Measurements from ENCODE around the gene OTULINL.

- no peak for TF ChIP-seq CREB5 (CRISPR knock-in tag; IDR thresholded peaks at IDR 0.05; ENCODE audit: low read depth)
- TF ChIP-seq ZNF70 (CRISPR knock-in tag; IDR thresholded peaks at IDR 0.05): no peak
- no peak for TF ChIP-seq ARNTL (CRISPR knock-in tag; IDR thresholded peaks at IDR 0.05; ENCODE audit: borderline replicate concordance, low read depth)
- TF ChIP-seq POU6F1 (CRISPR knock-in tag; IDR thresholded peaks at IDR 0.05; ENCODE audit: borderline replicate concordance, low read depth): no peak
- TF ChIP-seq PPARA (CRISPR knock-in tag; IDR thresholded peaks at IDR 0.05; ENCODE audit: borderline replicate concordance): no peak
- no peak for TF ChIP-seq RARB (CRISPR knock-in tag; IDR thresholded peaks at IDR 0.05)
- no peak for TF ChIP-seq ZFP3 (CRISPR knock-in tag; IDR thresholded peaks at IDR 0.05)
- no peak for TF ChIP-seq TOX (CRISPR knock-in tag; IDR thresholded peaks at IDR 0.05; ENCODE audit: borderline replicate concordance)
- no peak for TF ChIP-seq OSR1 (CRISPR knock-in tag; IDR thresholded peaks at IDR 0.05)
- TF ChIP-seq CSDC2 (CRISPR knock-in tag; IDR thresholded peaks at IDR 0.05): no peak
- TF ChIP-seq, protein P1, sequence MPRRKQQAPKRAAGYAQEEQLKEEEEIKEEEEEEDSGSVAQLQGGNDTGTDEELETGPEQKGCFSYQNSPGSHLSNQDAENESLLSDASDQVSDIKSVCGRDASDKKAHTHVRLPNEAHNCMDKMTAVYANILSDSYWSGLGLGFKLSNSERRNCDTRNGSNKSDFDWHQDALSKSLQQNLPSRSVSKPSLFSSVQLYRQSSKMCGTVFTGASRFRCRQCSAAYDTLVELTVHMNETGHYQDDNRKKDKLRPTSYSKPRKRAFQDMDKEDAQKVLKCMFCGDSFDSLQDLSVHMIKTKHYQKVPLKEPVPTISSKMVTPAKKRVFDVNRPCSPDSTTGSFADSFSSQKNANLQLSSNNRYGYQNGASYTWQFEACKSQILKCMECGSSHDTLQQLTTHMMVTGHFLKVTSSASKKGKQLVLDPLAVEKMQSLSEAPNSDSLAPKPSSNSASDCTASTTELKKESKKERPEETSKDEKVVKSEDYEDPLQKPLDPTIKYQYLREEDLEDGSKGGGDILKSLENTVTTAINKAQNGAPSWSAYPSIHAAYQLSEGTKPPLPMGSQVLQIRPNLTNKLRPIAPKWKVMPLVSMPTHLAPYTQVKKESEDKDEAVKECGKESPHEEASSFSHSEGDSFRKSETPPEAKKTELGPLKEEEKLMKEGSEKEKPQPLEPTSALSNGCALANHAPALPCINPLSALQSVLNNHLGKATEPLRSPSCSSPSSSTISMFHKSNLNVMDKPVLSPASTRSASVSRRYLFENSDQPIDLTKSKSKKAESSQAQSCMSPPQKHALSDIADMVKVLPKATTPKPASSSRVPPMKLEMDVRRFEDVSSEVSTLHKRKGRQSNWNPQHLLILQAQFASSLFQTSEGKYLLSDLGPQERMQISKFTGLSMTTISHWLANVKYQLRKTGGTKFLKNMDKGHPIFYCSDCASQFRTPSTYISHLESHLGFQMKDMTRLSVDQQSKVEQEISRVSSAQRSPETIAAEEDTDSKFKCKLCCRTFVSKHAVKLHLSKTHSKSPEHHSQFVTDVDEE (CRISPR knock-in tag; IDR thresholded peaks at IDR 0.05): no peak
Observed at GRCh38 chr5:14569948-14570691, 11.5 kb upstream of the OTULINL start.

All from SK-N-SH treated with all-trans-retinoic acid at 6 μM for 48 hours (cell line).